A549 (cell line): ENCODE data around the gene ARHGAP19.

Experiments
- CTCF ChIP-seq: fragments of >200 bp; sonication (Bioruptor Twin); formaldehyde crosslinking; IDR thresholded peaks from 3 replicates; pipeline ENCODE4 v1.5.1; 2016
- TF ChIP-seq, protein P1 (sequence below): fragments of 200-600 bp; sonication (generic); IDR thresholded peaks from 2 replicates; pipeline ENCODE4 v1.6.1; 2016; ENCODE audit warnings: antibody characterized with exemption, mild to moderate bottlenecking, moderate library complexity
- TF ChIP-seq, protein P2 (sequence below): IDR thresholded peaks from 2 replicates; pipeline ENCODE4 v1.6.1; 2012

DNA sequence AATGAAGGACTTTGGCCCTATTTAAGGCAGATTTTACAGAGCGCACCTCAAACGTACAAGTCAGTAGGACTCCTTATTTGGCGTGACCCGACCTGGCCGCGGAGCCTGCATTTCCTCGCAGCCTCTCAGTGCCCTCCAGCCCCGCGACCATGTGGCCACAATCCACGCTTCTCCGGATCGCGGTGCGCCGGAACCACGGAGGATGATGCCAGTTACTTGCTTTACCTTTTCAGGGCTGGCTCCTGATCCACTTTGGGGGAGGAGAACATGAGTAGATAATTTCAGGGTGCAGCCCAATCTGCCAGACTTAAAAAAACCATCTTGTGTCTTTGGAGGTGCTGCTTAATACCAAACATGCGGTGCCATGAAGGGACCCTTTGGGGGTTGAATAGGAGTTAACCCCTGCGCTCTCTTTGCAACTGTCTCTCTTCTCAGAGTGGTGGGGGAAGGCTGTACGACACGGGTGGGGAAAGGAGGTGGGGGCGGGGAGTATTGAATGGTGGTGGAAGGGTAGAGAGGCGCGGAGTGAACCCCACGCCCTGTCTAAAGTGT is 28.1 kb upstream of the ARHGAP19 start:
- TF ChIP-seq, protein P1, sequence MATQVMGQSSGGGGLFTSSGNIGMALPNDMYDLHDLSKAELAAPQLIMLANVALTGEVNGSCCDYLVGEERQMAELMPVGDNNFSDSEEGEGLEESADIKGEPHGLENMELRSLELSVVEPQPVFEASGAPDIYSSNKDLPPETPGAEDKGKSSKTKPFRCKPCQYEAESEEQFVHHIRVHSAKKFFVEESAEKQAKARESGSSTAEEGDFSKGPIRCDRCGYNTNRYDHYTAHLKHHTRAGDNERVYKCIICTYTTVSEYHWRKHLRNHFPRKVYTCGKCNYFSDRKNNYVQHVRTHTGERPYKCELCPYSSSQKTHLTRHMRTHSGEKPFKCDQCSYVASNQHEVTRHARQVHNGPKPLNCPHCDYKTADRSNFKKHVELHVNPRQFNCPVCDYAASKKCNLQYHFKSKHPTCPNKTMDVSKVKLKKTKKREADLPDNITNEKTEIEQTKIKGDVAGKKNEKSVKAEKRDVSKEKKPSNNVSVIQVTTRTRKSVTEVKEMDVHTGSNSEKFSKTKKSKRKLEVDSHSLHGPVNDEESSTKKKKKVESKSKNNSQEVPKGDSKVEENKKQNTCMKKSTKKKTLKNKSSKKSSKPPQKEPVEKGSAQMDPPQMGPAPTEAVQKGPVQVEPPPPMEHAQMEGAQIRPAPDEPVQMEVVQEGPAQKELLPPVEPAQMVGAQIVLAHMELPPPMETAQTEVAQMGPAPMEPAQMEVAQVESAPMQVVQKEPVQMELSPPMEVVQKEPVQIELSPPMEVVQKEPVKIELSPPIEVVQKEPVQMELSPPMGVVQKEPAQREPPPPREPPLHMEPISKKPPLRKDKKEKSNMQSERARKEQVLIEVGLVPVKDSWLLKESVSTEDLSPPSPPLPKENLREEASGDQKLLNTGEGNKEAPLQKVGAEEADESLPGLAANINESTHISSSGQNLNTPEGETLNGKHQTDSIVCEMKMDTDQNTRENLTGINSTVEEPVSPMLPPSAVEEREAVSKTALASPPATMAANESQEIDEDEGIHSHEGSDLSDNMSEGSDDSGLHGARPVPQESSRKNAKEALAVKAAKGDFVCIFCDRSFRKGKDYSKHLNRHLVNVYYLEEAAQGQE = no peak
- no peak for TF ChIP-seq CTCF
- TF ChIP-seq, protein P2, sequence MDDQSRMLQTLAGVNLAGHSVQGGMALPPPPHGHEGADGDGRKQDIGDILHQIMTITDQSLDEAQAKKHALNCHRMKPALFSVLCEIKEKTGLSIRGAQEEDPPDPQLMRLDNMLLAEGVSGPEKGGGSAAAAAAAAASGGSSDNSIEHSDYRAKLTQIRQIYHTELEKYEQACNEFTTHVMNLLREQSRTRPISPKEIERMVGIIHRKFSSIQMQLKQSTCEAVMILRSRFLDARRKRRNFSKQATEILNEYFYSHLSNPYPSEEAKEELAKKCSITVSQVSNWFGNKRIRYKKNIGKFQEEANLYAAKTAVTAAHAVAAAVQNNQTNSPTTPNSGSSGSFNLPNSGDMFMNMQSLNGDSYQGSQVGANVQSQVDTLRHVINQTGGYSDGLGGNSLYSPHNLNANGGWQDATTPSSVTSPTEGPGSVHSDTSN = no peak
